Measurements from ENCODE around the gene CCNH.

The CCNH gene

GRCh38 chr5:87412630-87413342 lies at the start of gene CCNH (continued):
- TF ChIP-seq ZNF266 (tag by site-specific recombination; IDR thresholded peaks at IDR 0.05; ENCODE audit: low read depth), result no peak
- TF ChIP-seq ZFP69B (tag by site-specific recombination; IDR thresholded peaks at IDR 0.05), result peak; percentile 74
- TF ChIP-seq ZBTB44 (tag by site-specific recombination; IDR thresholded peaks at IDR 0.05), result peak; percentile 87
- peak; percentile 54 for TF ChIP-seq ZBTB11 (tag by site-specific recombination; conservative IDR thresholded peaks at IDR 0.05; ENCODE audit: low read depth)
- TF ChIP-seq PATZ1 (tag by site-specific recombination; IDR thresholded peaks at IDR 0.05), result peak; percentile 74
- no peak for TF ChIP-seq ZFP41 (tag by site-specific recombination; IDR thresholded peaks at IDR 0.05; ENCODE audit: borderline replicate concordance)
- TF ChIP-seq ZNF335 (tag by site-specific recombination; conservative IDR thresholded peaks at IDR 0.05), result peak; percentile 77
- no peak for TF ChIP-seq OSR2 (tag by site-specific recombination; IDR thresholded peaks at IDR 0.05)
- TF ChIP-seq HOXD13 (CRISPR knock-in tag; IDR thresholded peaks at IDR 0.05; ENCODE audit: borderline replicate concordance), result 0 out of 2 replicates have a peak, but pooled peaks have one; percentile 62
- peak; percentile 88 for TF ChIP-seq ZBTB20 (tag by site-specific recombination; IDR thresholded peaks at IDR 0.05)
- no peak for TF ChIP-seq ZFP3 (tag by site-specific recombination; IDR thresholded peaks at IDR 0.05; ENCODE audit: low read depth)
- TF ChIP-seq SP3 (tag by site-specific recombination; IDR thresholded peaks at IDR 0.05), result peak; percentile 79
- TF ChIP-seq AEBP2 (tag by site-specific recombination; IDR thresholded peaks at IDR 0.05; ENCODE audit: borderline replicate concordance), result no peak
- TF ChIP-seq PBX3 (CRISPR knock-in tag; IDR thresholded peaks at IDR 0.05), result peak; percentile 75; the same call in 1 of the 2 replicates
- TF ChIP-seq ZBTB26 (tag by site-specific recombination; optimal IDR thresholded peaks at IDR 0.05), result peak; percentile 61
- TF ChIP-seq ZEB2 (tag by site-specific recombination; IDR thresholded peaks at IDR 0.05), result peak; percentile 91
- TF ChIP-seq ZNF664 (tag by site-specific recombination; IDR thresholded peaks at IDR 0.05), result no peak
- peak; percentile 41; the same call in 1 of the 2 replicates for TF ChIP-seq ZNF394 (tag by site-specific recombination; IDR thresholded peaks at IDR 0.05; ENCODE audit: borderline replicate concordance)
- peak; percentile 70 for TF ChIP-seq ZNF692 (tag by site-specific recombination; IDR thresholded peaks at IDR 0.05)
- no peak for TF ChIP-seq KLF7 (tag by site-specific recombination; IDR thresholded peaks at IDR 0.05; ENCODE audit: borderline replicate concordance)
- peak; percentile 28; the same call in 1 of the 2 replicates for TF ChIP-seq ZNF639 (tag by site-specific recombination; IDR thresholded peaks at IDR 0.05)
- TF ChIP-seq ZBTB21 (tag by site-specific recombination; IDR thresholded peaks at IDR 0.05), result peak; percentile 95
- peak; percentile 28 for TF ChIP-seq SETDB1 (IDR thresholded peaks at IDR 0.05; ENCODE audit: insufficient read length, low read length)
- peak; percentile 56; the same call in 1 of the 2 replicates for TF ChIP-seq ZNF600 (tag by site-specific recombination; IDR thresholded peaks at IDR 0.05)
